T-helper 22 cell (primary cell): Measurements from ENCODE around the gene IPCEF1.

Source experiments
- DNase-seq: peaks from one replicate; pipeline ENCODE4 v3.0.0-alpha.2; 2020; ENCODE audit warnings: low read depth

The IPCEF1 gene, protein sequence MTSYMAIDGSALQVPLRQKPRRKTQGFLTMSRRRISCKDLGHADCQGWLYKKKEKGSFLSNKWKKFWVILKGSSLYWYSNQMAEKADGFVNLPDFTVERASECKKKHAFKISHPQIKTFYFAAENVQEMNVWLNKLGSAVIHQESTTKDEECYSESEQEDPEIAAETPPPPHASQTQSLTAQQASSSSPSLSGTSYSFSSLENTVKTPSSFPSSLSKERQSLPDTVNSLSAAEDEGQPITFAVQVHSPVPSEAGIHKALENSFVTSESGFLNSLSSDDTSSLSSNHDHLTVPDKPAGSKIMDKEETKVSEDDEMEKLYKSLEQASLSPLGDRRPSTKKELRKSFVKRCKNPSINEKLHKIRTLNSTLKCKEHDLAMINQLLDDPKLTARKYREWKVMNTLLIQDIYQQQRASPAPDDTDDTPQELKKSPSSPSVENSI

DNA sequence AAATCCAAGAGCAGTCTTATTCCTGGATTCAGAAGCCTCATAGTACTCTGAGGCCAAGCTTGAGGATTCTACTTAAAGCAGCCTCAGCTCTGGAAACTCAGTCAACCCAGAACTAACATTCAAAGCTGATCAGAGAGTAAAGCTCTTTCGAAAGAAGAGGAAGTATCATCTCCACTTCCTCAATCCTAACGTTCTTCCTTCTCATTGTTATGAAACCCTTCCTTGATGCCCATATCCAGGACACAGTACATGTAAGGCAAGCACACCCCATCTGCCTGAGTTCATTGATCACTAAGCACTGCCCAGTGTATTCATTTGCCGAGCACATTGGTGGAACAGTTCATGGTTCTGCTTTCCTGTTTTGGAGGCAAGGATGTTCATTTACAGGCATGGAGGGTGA lies at the start of gene IPCEF1:
TSS of gene IPCEF1 (minus strand) at position 114 of the 400 bp plus-strand sequence. CDS start 90,856 bp downstream, outside the sequence.
- DNase-seq, result no peak

DNA sequence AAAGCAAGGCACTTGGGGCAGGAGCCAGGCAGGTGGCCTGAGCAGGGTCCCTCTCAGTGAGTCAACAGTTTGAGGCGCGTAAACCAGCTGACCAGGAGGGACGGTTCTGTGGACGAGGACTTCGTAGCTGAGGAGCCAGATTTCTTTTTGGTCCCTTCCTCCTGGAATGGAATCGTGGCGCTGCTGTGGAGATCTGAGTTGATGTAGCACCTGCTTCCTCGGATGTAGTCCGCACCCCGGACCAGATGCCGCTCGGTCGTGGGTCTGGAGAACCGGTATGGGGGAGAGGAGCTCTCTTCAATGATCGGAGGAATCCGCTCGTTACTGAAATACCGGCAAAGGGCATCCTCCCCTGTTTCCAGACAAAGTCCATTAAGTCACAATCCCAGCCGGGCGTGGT lies 49.7 kb upstream of the IPCEF1 start:
- no peak for DNase-seq

GRCh38 chr6:154404791-154405400 lies 48.3 kb upstream of the IPCEF1 start:
- no peak for DNase-seq

DNA sequence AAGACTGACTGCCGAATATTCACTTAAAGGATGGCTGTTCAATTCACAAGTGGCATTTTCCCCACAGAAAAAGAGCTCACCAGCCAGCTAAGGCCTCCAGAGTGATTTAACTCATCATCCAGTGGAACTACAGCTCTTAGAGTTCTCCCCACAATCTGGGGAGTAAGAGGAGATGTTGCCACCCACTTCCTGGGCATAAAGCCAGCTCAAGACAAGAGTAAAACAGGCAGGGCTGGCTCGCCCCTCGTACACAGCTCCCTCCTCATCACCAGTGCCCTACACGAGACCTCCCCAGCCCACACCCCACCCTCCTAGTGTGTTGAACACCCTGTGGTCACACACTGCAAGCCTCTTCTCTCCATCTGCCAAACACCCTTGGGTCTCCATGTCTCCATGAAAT lies 47.2 kb upstream of the IPCEF1 start:
- DNase-seq, result no peak

GRCh38 chr6:154402081-154402780 lies 45.6 kb upstream of the IPCEF1 start:
- no peak for DNase-seq

DNA sequence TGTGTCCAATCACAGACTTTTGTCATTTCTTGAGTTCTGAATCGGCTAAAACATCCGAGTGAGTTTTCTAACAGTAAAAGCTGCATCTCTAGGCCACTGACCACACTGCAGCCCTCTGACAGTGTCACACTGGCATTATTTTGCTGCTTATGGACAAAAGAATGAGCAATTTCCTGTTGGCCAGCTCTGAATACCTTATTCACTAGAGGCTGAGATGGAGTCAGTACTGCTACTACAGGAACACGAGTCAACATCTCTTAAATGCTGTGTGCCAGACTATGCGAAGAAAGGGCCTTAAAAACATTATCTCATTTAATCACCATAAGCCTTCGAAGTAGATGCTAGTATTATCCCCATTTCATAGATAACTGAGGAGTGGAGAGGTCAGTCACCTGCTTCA lies 42.5 kb upstream of the IPCEF1 start:
- DNase-seq, result no peak

GRCh38 chr6:154397491-154398195 lies 41.0 kb upstream of the IPCEF1 start:
- no peak for DNase-seq

DNA sequence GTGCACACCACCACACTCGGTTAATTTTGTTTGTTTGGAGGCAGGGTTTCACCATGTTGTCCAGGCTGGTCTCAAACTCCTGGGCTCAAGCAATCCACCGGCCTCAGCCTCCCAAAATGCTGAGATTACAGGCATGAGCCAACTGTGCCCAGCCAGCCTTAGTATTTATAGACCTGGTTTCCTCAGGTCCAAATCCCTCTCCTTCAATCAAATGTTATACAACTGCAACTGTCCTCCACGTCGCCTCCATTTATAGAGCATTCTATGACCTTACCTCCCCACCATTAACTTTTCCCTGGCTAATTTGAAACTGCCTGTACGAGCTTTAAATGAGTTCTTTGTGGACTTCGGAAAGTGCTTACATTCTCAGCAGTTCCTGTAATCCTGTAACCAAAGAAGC lies 39.3 kb upstream of the IPCEF1 start:
- no peak for DNase-seq

DNA sequence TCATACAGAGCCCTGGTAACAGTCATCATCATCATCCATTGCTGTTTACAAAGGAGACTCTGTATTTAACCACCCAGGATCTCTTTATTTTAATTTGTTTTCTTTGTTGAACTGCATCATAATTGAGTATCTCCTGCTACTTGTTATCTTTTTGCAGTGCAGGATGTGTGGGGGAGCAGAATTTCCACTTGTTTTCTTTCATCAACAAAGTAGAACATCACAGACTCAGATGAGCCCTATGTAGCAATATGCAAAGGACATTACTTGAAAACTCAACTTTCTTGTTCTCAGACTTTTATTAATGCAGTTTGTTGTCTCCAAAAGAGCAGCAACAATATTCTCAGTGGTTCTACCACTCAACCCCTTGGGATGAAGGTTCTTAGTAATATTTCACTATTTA lies 38.7 kb upstream of the IPCEF1 start:
- DNase-seq, result no peak

DNA sequence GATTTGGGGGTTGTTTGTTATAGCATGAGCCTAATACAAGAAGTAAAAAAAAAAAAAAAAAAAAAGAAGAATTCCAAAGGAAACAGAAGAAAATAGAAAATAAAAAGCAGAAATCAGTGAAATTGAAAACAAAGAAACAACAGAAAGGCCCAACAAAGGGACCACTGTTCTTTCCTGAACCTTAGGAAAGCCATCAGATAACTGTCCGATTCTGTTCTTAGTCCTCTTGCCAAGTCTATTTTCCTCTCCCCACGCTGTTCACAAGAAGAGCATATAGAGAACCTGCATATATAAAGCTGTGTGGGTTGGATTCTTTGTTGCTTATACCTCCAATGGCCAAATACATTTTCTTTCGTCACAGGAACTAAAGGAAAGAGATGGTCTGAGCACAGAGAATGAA lies 38.0 kb upstream of the IPCEF1 start:
- no peak for DNase-seq

DNA sequence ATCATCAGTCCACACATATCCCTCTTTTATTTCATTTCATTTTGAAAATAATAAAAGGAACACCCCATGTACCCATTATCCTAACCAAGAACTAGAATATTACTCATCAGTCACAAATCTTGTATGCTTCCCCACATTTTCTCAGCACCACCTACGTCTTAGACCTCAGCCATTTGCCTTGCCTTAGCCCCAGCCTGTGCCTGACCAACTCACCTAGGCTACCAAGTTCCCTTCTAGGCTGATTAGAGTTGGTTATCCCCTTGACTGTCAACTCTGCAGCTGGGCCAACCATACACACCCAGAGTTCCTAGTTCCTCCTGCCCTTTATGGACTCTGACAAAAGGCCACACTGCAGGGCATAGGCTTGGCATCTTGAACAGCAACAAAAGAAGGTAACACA lies 33.4 kb upstream of the IPCEF1 start:
- DNase-seq, result no peak

DNA sequence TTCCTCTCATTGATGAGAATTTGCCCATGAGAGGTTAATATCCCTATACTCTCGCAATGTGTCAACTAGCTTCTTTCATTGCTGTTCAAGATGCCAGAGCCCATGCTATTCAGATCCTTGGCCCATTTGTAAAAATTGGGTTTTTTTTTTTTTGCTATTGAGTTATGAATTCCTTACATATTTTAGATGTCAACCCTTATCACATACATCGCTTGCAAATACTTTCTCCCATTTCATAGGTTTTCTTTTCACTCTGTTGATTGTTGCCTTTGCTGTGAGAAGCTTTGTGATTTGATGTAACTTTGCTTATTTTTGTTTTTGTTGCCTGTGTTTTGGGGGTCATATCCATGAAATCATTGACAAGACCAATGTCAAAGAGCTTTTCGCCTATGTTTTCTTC lies 32.2 kb upstream of the IPCEF1 start:
- DNase-seq, result no peak

GRCh38 chr6:154386848-154387717 lies 30.5 kb upstream of the IPCEF1 start:
- no peak for DNase-seq

- no peak for DNase-seq
Observed at GRCh38 chr6:154384191-154384590, 27.6 kb upstream of the IPCEF1 start.

GRCh38 chr6:154383273-154383672 lies 26.7 kb upstream of the IPCEF1 start:
- no peak for DNase-seq

DNA sequence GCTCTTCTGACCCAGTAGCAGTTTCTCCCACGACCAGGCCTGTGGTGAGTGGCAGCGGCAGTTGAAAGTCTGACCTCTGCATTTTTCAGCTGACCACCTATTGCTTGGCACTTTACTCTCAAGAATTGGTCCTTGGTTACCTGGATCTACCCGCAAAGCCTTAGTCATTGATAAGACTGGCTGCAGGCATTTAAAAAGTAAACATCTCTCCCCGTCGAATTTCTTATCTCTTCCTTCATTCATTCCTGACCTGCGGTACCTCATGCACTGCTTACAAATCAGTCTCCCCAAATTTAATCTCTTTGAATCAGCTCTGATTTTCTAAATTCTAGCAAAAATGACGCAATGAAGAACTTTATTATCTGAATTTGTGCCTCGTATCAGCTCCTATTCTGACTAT lies 26.1 kb upstream of the IPCEF1 start:
- no peak for DNase-seq

DNA sequence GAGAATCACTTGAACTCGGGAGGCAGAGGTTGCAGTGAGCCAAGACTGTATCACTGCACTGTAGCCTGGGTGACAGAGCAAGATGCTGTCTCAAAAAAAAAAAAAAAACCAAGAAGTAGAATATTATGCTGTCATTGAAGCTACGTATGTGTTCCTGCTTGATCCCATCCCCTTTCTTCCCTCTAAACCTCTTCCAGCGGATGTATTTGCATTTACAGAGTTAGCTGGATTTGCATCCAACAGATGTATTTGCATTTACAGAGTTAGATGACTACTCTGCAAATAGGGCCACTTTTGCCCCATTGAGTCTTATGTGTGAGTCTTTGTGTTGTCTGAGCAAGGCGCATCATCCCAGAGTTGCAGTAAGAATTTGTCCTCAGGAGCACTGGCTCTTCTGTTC lies 24.9 kb upstream of the IPCEF1 start:
- no peak for DNase-seq

- no peak for DNase-seq
Observed at GRCh38 chr6:154380741-154381140, 24.1 kb upstream of the IPCEF1 start.

GRCh38 chr6:154379585-154379984 lies 23.0 kb upstream of the IPCEF1 start:
- no peak for DNase-seq

DNA sequence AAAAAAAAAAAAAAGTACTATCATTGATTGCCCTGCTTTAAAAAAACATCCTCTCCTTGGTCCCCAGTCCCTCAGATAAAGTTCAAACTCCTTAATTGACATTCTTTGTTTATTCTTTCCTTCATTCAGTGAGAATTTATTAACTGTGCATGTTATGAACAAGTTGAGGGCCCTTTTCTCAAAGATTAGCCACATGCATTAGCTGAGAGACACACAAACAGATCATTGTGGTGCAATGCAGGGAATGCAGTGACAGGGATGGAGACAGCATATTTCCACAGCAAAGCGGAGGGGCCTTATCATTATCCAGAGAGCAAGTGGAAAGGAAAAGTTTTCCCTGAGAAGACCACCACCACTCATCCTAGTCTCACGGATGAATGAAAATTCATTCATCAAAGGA lies 21.9 kb upstream of the IPCEF1 start:
- DNase-seq, result no peak

- no peak for DNase-seq
Observed at GRCh38 chr6:154377726-154378125, 21.1 kb upstream of the IPCEF1 start.

DNA sequence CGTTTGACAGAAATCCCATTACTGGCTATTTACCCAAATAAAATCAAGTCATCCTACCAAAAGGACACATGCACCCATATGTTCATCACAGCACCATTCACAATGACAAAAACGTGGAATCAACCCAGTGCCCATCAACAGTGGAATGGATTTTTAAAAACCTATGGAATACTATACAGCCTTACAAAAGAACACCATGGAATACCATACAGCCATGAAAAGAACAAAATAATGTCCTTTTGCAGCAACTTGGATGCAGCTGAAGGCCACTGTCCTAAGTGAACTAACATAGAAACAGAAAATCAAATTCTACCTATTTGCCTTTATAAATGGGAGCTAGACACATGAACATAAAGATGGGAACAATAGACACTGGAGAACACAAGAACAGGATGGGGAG lies 17.4 kb upstream of the IPCEF1 start:
- no peak for DNase-seq
